ENCODE data around the gene SLC46A1.

- no peak for TF ChIP-seq CTCF (optimal IDR thresholded peaks at IDR 0.05 in 1 of 3, IDR thresholded peaks at IDR 0.05 in 1 of 3, conservative IDR thresholded peaks at IDR 0.05 in 1 of 3; ENCODE audit: extremely low read depth in 1 of 3, insufficient read depth in 2 of 3, low read length in 3 of 3)
- TF ChIP-seq EZH2 (IDR thresholded peaks at IDR 0.05; ENCODE audit: low read length) = no peak
Measured at GRCh38 chr17:28406473-28406814, 432 bp upstream of the SLC46A1 start.
